Esophagus muscularis mucosa (tissue), 4 donors: ENCODE results near the gene PTPRN2. TPM values are rescaled to one million over a fixed set of nuclear protein-coding genes. Genes with fewer than 3 reads are reported as not detected.

Experiments
- DNase-seq: peaks from one replicate; pipeline ENCODE4 v3.0.0-alpha.2; 2017; ENCODE audit errors: extremely low spot score
- H3K27ac ChIP-seq, 4 donors: fragments of 200-600 bp; sonication (generic); replicated peaks in 1 of 4; 1 replicate in 3 of 4; 2 replicates in 1 of 4; pipeline ENCODE4 v1.5.1; 2016 to 2019; ENCODE audit warnings: mild to moderate bottlenecking in 1 of 4
- H3K27me3 ChIP-seq, 4 donors: fragments of 200-600 bp; sonication (generic); one replicate each; pipeline versions ENCODE4 v1.5.1 to v1.6.0; 2016 to 2019
- H3K36me3 ChIP-seq, 4 donors: fragments of 200-600 bp; sonication (generic); one replicate each; pipeline ENCODE4 v1.5.1; 2016 to 2019
- H3K4me1 ChIP-seq, 4 donors: fragments of 200-600 bp; sonication (generic); one replicate each; pipeline ENCODE4 v1.5.1; 2016 to 2019
- H3K4me3 ChIP-seq, 4 donors: fragments of 200-600 bp; sonication (generic); 1 replicate in 2 of 4; 2 replicates in 2 of 4; pipeline ENCODE4 v1.5.1; 2016 to 2019; ENCODE audit warnings: mild to moderate bottlenecking in 4 of 4, moderate library complexity in 1 of 4
- H3K9me3 ChIP-seq, 4 donors: fragments of 200-600 bp; sonication (generic); 1 replicate in 3 of 4; 2 replicates in 1 of 4; pipeline ENCODE4 v1.5.1; 2016 to 2019
- EP300 ChIP-seq: sonication (generic); formaldehyde crosslinking; IDR thresholded peaks from one replicate; pipeline ENCODE4 v1.6.1; 2017; ENCODE audit warnings: antibody characterized with exemption
- POLR2A ChIP-seq: fragments of 450-650 bp; IDR thresholded peaks from one replicate; pipeline ENCODE4 v1.6.1; 2017; ENCODE audit warnings: antibody characterized with exemption, moderate library complexity, mild to moderate bottlenecking, low read depth
- POLR2AphosphoS5 ChIP-seq, 2 donors: sonication (generic); formaldehyde crosslinking; IDR thresholded peaks; one replicate each; pipeline ENCODE4 v1.6.1; 2017; ENCODE audit warnings: antibody characterized with exemption in 2 of 2
- WGBS: methylation state at CpG from one replicate; pipeline ENCODE4 v1.1.5; 2018; 5-methylcytosine and 5-hydroxymethylcytosine counted together
- intact Hi-C: fragments of 100-400 bp; cut with DNase I; formaldehyde crosslinking; loops from one replicate; pipeline ENCODE4 v1.15.1; 2023
- total RNA-seq, 4 donors: library from RNA; depleted of rRNA; stranded (reverse); fragments of >200 nt; gene quantifications; one replicate each; pipeline versions ENCODE4 v1.1.0 to v1.2.1, GENCODE V29; 2016
- TF ChIP-seq, protein P1 (sequence below), 3 experiments: fragments of 200-600 bp in 2 of 3; fragments of 450-650 bp in 1 of 3; sonication (generic) in 2 of 3; IDR thresholded peaks; one replicate each; pipeline ENCODE4 v1.5.1; 2017 to 2019; ENCODE audit warnings: antibody characterized with exemption in 3 of 3, mild to moderate bottlenecking in 2 of 3, moderate library complexity in 1 of 3

PTPRN2 gene
- total RNA-seq, 4 donors from 2014 or later = 2.1 to 3.1 (median 3.1) TPM

GRCh38 chr7:158547817-158548216 lies 39.8 kb downstream of the PTPRN2 start:
- no peak for DNase-seq
- intact Hi-C loops = no loop called here
- no peak overlapping the region for H3K4me3 ChIP-seq
- H3K27me3 ChIP-seq = peaks cover 0 to 22% (median 0%) of the 10 kb centered on the region in 4 donors
- TF ChIP-seq POLR2AphosphoS5 (IDR thresholded peaks at IDR 0.05) (no peak), POLR2A (no peak), EP300 (no peak)
- TF ChIP-seq, protein P1, sequence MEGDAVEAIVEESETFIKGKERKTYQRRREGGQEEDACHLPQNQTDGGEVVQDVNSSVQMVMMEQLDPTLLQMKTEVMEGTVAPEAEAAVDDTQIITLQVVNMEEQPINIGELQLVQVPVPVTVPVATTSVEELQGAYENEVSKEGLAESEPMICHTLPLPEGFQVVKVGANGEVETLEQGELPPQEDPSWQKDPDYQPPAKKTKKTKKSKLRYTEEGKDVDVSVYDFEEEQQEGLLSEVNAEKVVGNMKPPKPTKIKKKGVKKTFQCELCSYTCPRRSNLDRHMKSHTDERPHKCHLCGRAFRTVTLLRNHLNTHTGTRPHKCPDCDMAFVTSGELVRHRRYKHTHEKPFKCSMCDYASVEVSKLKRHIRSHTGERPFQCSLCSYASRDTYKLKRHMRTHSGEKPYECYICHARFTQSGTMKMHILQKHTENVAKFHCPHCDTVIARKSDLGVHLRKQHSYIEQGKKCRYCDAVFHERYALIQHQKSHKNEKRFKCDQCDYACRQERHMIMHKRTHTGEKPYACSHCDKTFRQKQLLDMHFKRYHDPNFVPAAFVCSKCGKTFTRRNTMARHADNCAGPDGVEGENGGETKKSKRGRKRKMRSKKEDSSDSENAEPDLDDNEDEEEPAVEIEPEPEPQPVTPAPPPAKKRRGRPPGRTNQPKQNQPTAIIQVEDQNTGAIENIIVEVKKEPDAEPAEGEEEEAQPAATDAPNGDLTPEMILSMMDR (IDR thresholded peaks at IDR 0.05) = no peak
- no peak overlapping the region for H3K27ac ChIP-seq
- H3K9me3 ChIP-seq = no peaks in the 10 kb centered on the region
- 80% methylated on average over 2 of the region's 9 CpGs for WGBS
- H3K4me1 ChIP-seq = peaks cover 0 to 14% (median 11%) of the 10 kb centered on the region in 4 donors
- H3K36me3 ChIP-seq = no peaks in the 10 kb centered on the region

DNA sequence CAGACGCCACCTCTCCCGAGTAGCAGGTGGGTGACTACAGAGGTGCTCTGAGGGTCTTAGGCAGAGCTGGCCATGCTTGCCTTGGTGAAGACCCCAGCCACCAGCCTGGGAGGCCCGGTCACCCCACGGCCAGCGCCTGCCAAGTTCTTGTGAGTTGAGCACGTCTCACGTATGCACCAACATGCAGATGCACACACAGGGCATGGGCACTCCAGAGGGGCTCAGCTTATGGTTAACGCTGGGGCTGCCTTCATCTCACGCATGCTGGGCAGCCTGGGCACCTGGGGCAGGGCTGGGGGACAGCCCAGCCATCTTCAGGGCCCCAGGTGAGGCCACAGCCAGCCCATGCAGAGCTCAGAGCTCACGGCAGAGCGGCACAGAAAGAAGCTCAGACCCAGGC lies 41.0 kb downstream of the PTPRN2 start:
- Histone ChIP-seq H3K27me3 (peaks cover 0 to 17% (median 0%) of the 10 kb centered on the region in 4 donors), H3K36me3 (no peaks in the 10 kb centered on the region), H3K4me3 (no peak overlapping the region), H3K27ac (no peak overlapping the region), H3K9me3 (no peaks in the 10 kb centered on the region), H3K4me1 (peaks cover 0 to 14% (median 11%) of the 10 kb centered on the region in 4 donors)
- WGBS = 100% methylated on average over 9 of the region's 11 CpGs
- TF ChIP-seq, protein P1 (IDR thresholded peaks at IDR 0.05) = no peak
- TF ChIP-seq POLR2AphosphoS5 (IDR thresholded peaks at IDR 0.05) = no peak
- DNase-seq = no peak
- intact Hi-C loops = no loop called here

DNA sequence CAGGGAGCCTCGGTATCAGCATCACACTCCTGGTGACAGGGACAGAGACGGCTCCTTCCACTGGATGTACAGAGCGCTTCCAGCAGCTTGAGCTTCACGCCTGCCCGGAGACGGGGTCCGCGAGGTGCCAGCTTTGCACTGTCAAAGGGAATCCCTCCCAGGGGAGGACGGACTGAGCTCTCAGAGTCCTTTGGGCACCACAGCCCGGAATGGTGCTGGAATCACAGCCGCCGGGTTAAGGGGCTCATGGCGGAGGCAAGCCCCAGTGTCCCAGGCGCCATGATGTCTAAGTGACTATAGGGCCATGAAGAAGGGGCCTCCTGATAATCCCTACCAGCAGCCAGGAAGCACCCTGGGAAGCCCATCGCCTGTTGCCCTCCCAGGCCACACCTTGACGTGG lies 41.4 kb downstream of the PTPRN2 start:
- DNase-seq = no peak
- H3K4me3 ChIP-seq = no peak overlapping the region
- peaks cover 0 to 17% (median 0%) of the 10 kb centered on the region in 4 donors for H3K27me3 ChIP-seq
- no peak overlapping the region for H3K27ac ChIP-seq
- TF ChIP-seq EP300 = no peak
- TF ChIP-seq, protein P1 (IDR thresholded peaks at IDR 0.05) = no peak
- no peak for TF ChIP-seq POLR2AphosphoS5 (IDR thresholded peaks at IDR 0.05)
- TF ChIP-seq POLR2A = no peak
- 88% methylated on average over 10 of the region's 16 CpGs for WGBS
- peaks cover 0 to 14% (median 11%) of the 10 kb centered on the region in 4 donors for H3K4me1 ChIP-seq
- H3K9me3 ChIP-seq = no peaks in the 10 kb centered on the region
- H3K36me3 ChIP-seq = no peaks in the 10 kb centered on the region
- intact Hi-C loops = no loop called here

GRCh38 chr7:158544708-158545107 lies 42.9 kb downstream of the PTPRN2 start:
- no peak for DNase-seq
- no peaks in the 10 kb centered on the region for H3K36me3 ChIP-seq
- H3K27me3 ChIP-seq = peaks cover 0 to 17% (median 0%) of the 10 kb centered on the region in 4 donors
- no peak overlapping the region for H3K4me3 ChIP-seq
- 84% methylated on average over 8 of the region's 8 CpGs for WGBS
- H3K9me3 ChIP-seq = no peaks in the 10 kb centered on the region
- H3K4me1 ChIP-seq = peaks cover 0 to 12% (median 9%) of the 10 kb centered on the region in 4 donors
- no peak overlapping the region for H3K27ac ChIP-seq
- no peak for TF ChIP-seq POLR2AphosphoS5 (IDR thresholded peaks at IDR 0.05)
- TF ChIP-seq, protein P1 (IDR thresholded peaks at IDR 0.05) = no peak
- no peak for TF ChIP-seq EP300
- TF ChIP-seq POLR2A = no peak
- intact Hi-C loops = no loop called here

DNA sequence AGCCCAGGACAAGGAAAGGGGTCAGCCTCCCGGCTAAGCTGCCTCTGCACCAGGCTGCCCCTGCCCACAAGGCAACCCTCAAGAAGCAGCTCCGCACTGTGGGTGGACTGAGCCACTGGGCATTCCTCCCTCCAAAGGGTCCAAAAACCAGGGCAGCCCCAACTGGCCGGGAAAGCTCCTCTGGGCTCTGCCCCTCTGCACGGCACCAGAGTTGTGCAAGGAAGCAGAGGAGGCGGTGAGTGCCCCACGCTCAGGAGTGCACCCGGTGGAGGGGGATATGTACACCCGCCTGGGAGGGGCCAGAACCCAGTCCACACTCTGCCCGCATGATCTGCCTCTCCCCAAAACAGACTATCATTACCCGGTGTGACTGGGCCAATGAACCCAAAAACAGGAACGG lies 43.8 kb downstream of the PTPRN2 start:
- 89% methylated on average over 10 of the region's 11 CpGs for WGBS
- Histone ChIP-seq H3K4me1 (peaks cover 0 to 3% (median 2%) of the 10 kb centered on the region in 4 donors), H3K9me3 (no peaks in the 10 kb centered on the region), H3K4me3 (no peak overlapping the region), H3K27ac (no peak overlapping the region), H3K27me3 (peaks cover 0 to 17% (median 0%) of the 10 kb centered on the region in 4 donors), H3K36me3 (no peaks in the 10 kb centered on the region)
- TF ChIP-seq, protein P1 (IDR thresholded peaks at IDR 0.05) = no peak
- TF ChIP-seq POLR2A (no peak), EP300 (no peak), POLR2AphosphoS5 (IDR thresholded peaks at IDR 0.05) (no peak)
- intact Hi-C loops = no loop called here
- DNase-seq = no peak
